ENCODE results near the gene SPC24.
"Not testable (repeated sequence)": the region's sequence is repeated elsewhere in the genome, so short reads cannot be mapped to it uniquely, and the experiment has no call there.

SPC24 gene

DNA sequence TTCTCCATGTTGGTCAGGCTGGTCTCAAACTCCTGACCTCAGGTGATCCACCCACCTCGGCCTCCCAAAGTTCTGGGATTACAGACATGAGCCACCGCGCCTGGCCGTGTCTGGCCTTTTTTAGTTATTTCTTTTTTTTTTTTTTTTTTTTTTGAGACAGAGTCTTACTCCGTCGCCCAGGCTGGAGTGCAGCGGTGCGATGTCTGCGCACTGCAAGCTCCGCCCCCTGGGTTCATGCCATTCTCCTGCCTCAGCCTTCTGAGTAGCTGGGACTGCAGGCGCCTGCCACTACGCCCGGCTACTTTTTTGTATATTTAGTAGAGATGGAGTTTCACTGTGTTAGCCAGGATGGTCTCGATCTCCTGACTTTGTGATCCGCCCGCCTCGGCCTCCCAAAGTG is 33.6 kb downstream of the SPC24 start:
- DNase-seq = not testable (repeated sequence)

DNA sequence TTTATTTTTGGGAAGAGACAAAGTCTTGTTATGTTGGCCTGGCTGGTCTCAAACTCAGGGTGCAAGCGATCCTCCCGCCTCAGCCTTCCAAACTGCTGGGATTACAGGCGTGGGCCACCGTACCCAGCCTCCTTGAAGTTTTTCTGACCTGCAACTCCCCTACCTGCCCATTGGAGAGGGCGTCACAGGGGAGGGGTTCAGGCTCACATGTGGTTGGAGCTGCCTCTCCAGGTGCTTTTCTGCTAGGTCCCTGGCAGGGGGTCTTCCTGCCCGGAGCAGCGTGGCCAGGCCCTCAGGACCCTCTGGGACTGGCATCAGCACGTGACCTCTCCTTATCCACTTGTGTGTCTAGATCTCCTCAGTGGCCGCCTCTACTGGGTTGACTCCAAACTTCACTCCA is 39.1 kb downstream of the SPC24 start:
- DNase-seq = no peak

DNA sequence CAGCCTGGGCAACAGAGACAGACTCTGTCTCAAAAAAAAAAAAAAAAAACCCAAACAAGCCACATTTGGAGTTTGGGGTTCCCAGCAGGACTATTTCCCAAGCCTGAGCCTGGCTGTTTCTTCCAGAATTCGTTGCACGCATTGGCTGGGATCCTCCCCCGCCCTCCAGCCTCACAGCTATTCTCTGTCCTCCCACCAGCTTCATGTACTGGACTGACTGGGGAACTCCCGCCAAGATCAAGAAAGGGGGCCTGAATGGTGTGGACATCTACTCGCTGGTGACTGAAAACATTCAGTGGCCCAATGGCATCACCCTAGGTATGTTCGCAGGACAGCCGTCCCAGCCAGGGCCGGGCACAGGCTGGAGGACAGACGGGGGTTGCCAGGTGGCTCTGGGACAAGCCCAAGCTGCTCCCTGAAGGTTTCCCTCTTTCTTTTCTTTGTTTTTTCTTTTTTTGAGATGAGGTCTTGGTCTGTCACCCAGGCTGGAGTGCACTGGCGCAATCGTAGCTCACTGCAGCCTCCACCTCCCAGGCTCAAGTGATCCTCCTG is 39.6 kb downstream of the SPC24 start:
- no peak for DNase-seq

DNA sequence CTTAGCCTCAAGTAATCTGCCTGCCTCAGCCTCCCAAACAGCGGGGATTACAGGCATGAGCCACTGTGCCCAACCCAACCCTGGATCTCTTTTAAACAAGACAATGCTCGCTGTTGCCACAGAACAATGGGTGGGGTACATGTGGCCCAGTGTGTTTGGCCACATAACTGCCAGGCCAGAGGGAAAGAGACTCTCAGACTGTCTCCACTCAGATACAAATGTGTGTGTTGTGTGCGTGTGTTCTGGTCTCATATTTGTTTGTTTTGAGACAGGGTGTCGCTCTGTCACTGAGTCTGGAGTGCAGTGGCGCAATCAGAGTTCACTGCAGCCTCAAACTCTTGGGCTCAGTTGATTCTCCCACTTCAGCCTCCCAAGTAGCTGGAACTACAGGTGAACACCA is 40.5 kb downstream of the SPC24 start:
- no peak for DNase-seq

DNA sequence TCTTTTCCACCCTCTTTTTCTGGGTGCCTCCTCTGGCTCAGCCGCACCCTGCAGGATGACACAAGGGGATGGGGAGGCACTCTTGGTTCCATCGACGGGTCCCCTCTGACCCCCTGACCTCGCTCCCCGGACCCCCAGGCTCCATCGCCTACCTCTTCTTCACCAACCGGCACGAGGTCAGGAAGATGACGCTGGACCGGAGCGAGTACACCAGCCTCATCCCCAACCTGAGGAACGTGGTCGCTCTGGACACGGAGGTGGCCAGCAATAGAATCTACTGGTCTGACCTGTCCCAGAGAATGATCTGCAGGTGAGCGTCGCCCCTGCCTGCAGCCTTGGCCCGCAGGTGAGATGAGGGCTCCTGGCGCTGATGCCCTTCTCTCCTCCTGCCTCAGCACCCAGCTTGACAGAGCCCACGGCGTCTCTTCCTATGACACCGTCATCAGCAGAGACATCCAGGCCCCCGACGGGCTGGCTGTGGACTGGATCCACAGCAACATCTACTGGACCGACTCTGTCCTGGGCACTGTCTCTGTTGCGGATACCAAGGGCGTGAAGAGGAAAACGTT is 42.4 kb downstream of the SPC24 start:
- no peak for DNase-seq

DNA sequence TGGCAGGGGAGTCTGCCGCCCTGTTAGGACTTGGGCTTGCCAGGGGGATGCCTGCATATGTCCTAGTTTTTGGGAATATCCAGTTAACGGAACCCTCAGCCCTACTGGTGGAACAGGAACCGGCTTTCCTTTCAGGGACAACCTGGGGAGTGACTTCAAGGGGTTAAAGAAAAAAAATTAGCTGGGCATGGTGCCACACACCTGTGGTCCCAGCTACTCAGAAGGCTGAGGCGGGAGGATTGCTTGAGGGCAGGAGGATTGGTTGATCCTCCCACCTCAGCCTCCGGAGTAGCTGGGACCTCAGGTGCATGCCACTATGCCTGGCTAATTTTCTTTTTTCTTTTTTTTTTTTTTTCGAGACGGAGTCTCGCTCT is 43.8 kb downstream of the SPC24 start:
- no peak for DNase-seq

DNA sequence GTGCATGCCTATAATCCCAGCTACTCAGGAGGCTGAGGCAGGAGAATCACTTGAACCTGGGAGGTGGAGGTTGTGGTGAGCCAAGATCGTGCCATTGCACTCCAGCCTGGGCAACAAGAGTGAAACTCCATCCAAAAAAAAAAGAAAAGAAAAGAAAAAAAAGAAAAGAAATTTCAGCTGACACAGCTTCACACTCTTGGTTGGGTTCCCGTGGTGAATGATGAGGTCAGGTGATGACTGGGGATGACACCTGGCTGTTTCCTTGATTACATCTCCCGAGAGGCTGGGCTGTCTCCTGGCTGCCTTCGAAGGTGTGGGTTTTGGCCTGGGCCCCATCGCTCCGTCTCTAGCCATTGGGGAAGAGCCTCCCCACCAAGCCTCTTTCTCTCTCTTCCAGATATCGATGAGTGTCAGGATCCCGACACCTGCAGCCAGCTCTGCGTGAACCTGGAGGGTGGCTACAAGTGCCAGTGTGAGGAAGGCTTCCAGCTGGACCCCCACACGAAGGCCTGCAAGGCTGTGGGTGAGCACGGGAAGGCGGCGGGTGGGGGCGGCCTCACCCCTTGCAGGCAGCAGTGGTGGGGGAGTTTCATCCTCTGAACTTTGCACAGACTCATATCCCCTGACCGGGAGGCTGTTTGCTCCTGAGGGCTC is 44.3 kb downstream of the SPC24 start:
- DNase-seq = no peak

DNA sequence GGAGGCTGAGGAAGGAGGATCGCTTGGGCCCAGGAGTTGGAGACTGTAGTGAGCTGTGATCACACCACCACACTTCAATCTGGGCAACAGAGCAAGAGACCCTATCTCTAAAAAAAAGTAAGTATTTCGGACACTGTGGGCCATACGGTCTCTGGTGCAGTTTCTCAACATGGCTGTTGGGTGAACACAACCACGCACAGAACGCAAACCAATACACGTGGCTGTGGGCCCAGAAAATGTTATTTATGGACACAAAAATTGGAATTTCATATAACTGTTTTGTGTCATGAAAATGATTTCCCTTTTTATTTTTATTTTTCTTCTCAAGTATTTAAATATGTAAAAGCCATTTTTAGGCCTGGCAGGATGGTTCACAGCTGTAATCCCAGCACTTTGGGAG is 46.8 kb downstream of the SPC24 start:
- DNase-seq = no peak

DNA sequence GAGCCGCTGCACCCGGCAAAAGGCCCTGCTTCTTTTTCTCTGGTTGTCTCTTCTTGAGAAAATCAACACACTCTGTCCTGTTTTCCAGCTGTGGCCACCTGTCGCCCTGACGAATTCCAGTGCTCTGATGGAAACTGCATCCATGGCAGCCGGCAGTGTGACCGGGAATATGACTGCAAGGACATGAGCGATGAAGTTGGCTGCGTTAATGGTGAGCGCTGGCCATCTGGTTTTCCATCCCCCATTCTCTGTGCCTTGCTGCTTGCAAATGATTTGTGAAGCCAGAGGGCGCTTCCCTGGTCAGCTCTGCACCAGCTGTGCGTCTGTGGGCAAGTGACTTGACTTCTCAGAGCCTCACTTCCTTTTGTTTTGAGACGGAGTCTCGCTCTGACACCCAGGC is 49.1 kb downstream of the SPC24 start:
- no peak for DNase-seq

DNA sequence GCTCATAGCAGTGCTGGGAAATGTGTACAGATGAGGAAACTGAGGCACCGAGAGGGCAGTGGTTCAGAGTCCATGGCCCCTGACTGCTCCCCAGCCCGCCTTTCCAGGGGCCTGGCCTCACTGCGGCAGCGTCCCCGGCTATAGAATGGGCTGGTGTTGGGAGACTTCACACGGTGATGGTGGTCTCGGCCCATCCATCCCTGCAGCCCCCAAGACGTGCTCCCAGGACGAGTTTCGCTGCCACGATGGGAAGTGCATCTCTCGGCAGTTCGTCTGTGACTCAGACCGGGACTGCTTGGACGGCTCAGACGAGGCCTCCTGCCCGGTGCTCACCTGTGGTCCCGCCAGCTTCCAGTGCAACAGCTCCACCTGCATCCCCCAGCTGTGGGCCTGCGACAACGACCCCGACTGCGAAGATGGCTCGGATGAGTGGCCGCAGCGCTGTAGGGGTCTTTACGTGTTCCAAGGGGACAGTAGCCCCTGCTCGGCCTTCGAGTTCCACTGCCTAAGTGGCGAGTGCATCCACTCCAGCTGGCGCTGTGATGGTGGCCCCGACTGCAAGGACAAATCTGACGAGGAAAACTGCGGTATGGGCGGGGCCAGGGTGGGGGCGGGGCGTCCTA is 50.5 kb downstream of the SPC24 start:
- no peak for DNase-seq

DNA sequence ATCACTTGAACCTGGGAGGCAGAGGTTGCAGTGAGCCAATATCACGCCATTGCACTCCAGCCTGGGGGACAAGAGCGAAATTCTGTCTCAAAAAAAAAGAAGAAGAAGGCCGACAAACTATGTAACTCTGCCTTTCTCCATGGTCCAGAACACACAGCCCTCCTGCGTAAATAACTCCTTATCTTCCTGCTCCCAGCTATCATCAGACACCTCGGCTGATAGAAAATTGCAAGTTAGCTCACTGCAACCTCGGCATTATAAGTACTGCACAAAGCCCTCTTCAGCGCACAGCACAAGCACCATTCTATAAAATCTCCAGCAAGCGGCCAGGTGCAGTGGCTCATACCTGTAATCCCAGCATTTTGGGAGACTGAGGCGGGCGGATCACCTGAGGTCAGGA is 51.9 kb downstream of the SPC24 start:
- not testable (repeated sequence) for DNase-seq

DNA sequence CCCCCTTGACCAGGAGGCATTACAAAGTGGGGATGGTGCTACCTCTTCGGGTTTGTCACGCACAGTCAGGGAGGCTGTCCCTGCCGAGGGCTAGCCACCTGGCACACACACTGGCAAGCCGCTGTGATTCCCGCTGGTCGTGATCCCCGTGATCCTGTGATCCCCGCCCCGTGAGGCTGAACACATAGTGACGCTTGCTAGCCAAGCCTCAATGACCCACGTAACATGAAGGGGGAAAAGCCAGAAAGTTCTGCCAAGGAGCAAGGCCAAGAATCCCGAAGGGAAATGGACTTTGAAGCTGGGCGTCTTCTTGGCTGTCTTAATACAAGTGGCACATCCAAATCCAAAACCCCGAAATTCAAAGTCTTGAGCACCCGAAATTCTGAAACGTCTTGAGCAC is 52.6 kb downstream of the SPC24 start:
- DNase-seq = no peak

DNA sequence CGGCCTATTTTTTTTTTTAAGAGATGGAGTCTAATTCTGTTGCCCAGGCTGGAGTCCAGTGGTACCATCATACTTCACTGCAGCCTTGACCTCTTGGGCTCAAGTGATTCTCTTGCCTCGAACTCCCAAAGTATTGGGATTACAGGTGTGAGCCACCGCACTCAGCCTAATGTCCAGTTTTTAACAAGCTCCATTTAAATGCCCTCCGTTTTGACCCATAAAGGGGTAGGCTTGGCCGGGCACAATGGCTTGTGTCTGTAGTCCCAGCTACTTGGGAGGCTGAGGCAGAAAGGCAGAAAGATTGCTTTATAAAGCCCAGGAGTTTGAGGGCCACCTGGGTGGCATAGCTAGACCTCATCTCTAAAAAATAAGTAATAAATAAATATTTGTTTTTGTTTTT is 54.5 kb downstream of the SPC24 start:
- no peak for DNase-seq

DNA sequence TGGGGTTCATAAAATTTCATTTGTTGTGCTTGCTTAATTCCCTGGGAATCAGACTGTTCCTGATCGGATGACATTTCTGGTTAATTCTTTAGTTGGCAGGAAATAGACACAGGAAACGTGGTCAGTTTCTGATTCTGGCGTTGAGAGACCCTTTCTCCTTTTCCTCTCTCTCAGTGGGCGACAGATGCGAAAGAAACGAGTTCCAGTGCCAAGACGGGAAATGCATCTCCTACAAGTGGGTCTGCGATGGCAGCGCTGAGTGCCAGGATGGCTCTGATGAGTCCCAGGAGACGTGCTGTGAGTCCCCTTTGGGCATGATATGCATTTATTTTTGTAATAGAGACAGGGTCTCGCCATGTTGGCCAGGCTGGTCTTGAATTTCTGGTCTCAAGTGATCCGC is 55.5 kb downstream of the SPC24 start:
- no peak for DNase-seq

DNA sequence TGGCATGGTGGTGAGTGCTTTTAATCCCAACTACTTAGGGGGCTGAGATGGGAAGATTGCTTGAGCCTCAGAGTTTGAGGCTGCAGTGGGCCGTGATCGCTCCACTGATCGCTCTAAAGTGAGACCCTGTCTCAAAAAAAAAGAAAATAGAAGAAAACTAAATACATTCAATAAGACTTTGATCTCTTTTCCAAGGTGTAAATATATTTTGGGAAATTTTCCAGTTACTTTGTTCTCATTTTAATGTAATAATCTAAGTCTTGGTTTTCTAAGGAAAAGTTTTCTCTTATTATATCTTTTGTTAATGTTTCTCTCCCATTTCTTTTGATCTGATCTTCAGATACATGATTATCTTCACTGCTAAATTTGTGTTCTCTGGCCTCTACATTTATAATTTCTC is 56.7 kb downstream of the SPC24 start:
- DNase-seq = no peak

DNA sequence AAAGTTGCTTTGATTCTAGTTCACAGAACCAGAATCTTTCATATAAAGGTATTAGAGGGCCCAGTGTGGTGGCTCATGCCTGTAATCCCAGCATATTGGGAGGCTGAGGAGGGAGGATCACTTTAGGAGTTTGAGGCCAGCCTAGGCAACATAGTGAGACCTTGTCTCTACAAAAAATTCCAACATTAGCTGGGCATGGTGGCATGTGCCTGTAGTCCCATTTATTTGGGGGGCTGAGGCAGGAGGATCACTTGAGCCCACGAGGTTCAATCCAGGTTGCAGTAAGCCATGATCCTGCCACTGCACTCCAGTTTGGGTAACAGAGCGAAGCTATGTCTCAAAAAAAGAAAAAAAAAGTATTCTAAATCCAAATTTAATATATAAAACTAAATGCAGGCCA is 57.3 kb downstream of the SPC24 start:
- no peak for DNase-seq

DNA sequence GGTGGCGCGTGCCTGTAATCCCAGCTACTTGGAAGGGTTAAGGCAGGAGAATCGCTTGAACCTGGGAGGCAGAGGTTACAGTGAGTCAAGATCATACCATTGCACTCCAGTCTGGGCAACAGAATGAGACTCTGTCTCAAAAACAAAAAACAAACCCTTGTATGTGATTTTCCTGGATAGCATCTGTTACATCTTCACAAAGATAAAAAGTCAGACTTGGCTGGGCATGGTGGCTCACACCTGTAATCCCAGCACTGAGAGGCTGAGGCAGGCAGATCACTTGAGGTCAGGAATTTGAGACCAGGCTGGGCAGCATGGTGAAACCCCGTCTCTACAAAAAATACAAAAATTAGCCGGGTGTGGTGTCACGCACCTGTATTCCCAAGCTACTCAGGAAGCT is 58.2 kb downstream of the SPC24 start:
- DNase-seq = not testable (repeated sequence)

DNA sequence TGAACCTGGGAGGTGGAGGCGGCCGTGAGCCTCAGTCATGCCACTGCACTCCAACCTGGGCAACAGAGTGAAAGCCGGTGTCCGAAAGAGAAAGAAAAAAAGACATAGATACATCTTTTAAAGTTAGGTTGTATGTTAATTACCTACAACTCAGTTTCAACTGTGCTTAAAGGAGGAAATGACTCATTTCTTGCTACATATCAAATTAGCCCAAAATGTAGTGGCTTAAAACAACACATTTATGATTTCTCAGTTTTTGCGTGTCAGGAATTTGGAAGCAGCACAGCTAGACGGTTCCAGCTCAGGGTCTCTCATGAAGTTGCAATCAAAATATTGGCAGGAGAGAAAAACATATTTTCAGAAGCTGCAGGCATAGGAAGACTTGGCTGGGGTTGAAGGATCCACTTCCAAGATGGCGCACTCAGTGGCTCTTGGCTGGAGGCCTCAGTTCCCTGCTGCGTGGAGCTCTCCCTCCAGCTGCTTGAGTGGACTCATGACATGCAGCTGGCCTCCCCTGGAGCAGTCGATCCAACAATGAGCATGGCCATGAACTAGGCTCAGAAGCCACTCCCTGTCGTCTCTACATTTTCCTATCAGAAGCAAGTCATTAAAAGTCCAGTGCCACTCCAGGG is 59.3 kb downstream of the SPC24 start:
- DNase-seq = peak; percentile 59
